Motor neuron (in vitro differentiated cells): ENCODE results near the gene LYG2. TPM values are rescaled to one million over a fixed set of nuclear protein-coding genes. Genes with fewer than 3 reads are reported as not detected.
"Not testable (repeated sequence)": the region's sequence is repeated elsewhere in the genome, so short reads cannot be mapped to it uniquely, and the experiment has no call there.

ENCODE experiments used
- ATAC-seq, 8 experiments: fragments of 200-7000 bp; cut with Tn5 transposase; replicated peaks in 6 of 8; 2 replicates each; pipeline ENCODE4 v1.8.0; 2021; ENCODE audit warnings: mild to moderate bottlenecking in 8 of 8, moderate library complexity in 8 of 8
- H3K27ac ChIP-seq, 2 donors: fragments of 250-450 bp; sonication (Bioruptor Pico); 2 replicates each; pipeline ENCODE4 v1.9.0; 2021; ENCODE audit warnings: antibody characterized with exemption in 2 of 2, mild to moderate bottlenecking in 2 of 2, moderate library complexity in 1 of 2
- H3K4me1 ChIP-seq, 2 donors: fragments of 250-450 bp; sonication (Bioruptor Pico); replicated peaks in 1 of 2; 2 replicates each; pipeline ENCODE4 v1.6.1; 2021; ENCODE audit warnings: antibody characterized with exemption in 2 of 2, mild to moderate bottlenecking in 2 of 2, moderate library complexity in 1 of 2
- H3K4me3 ChIP-seq, 5 donors: fragments of 250-450 bp; sonication (Bioruptor Pico); 2 replicates each; pipeline ENCODE4 v1.9.0; 2021; ENCODE audit warnings: antibody characterized with exemption in 5 of 5, mild to moderate bottlenecking in 5 of 5, moderate library complexity in 4 of 5
- WGBS, 10 experiments: fragments of 450-650 bp; shearing (Covaris generic); methylation state at CpG; one replicate each; pipeline ENCODE4 v1.0.0; 2022; 5-methylcytosine and 5-hydroxymethylcytosine counted together
- in situ Hi-C, 9 experiments: fragments of 400-800 bp; cut with MboI; loops; one replicate each; pipeline ENCODE4 v1.15.0; 2021; ENCODE audit warnings: low sequenced_read_pairs in 9 of 9, low pct_unique_long_range_greater_than_20kb in 2 of 9; ENCODE audit not compliant: unreplicated experiment in 9 of 9
- total RNA-seq, 8 experiments: library from RNA; unstranded; fragments of 300-600 nt; gene quantifications; 2 replicates each; pipeline versions ENCODE4 v1.2.3 to v1.2.4, GENCODE V29; 2022

The LYG2 gene
- total RNA-seq, 8 experiments from 2014 or later: 0.41 to 1.6 TPM; not detected in 6

DNA sequence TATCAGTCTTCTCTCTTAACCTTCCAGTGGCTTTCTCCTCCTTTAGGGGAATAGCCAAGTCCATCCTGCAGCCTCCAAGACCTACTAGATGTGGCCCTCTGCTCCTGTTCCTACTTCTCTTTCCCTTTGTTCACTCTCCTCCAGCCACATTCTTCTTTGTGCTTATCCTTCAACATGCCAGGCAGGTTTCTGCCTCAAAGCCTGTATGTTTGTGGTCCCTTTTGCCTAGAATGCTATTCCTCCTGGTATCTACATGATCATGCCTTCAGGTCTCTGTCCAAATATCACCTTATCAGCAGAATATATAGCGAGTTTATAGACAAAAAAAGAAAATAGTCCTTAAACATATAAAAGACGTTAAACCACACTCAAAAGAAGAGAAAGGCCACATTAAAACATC is 5.5 kb downstream of the LYG2 start:
- H3K4me3 ChIP-seq: no peak overlapping the region
- H3K27ac ChIP-seq: no peak overlapping the region
- 20 to 100% (median 73%) methylated on average over 1 to 2 of the region's 2 CpGs; no CpG with 5 or more reads in 1 of the 10 experiments for WGBS, 10 experiments
- no peak for ATAC-seq
- in situ Hi-C loops: no loop called here
- H3K4me1 ChIP-seq: no peaks in the 10 kb centered on the region

DNA sequence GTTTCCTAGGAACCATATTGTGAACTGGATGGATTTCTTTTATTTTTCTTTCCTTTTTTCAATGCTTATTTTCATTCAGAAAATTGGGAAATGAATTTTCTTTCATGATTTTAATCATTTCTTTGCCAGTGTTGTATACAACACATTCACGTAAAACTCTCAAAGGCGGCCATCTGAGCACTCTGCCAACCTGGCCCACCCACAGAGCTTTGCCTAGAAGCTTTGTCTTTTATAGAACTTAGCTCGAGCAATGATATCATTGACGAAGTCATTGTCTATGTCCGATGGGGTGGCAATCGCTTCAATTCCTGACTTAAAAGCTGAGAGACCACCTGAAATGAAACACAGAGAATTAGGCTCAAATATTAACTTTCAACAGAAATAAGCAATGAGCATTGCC is 13.3 kb downstream of the LYG2 start:
- H3K4me3 ChIP-seq: no peak overlapping the region
- in situ Hi-C loops: no loop called here
- no peaks in the 10 kb centered on the region for H3K4me1 ChIP-seq
- no peak for ATAC-seq
- 25 to 74% (median 63%) methylated on average over 3 to 6 of the region's 6 CpGs; no CpG with 5 or more reads in 1 of the 10 experiments for WGBS, 10 experiments
- H3K27ac ChIP-seq: no peak overlapping the region

DNA sequence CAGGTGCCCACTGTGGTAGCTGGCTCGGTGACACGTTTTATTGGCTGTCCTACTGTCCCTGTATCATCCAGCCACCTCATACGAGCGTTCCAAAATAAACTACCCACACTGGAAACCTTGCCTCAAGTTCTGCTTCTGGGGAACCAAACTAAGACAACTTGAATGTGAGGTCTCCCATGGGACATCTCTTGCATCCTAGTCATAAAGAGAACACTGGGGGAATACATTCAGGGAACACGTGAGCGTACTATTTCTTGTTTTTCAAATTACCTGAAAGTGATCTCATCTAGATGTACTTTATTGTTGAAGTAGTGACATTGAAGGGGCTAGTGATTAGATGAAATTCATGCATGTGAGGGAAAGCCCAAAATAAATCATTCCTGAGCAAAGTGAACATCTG is 15.0 kb downstream of the LYG2 start:
- in situ Hi-C loops: no loop called here
- ATAC-seq: no peak
- Histone ChIP-seq H3K27ac (no peak overlapping the region), H3K4me1 (no peaks in the 10 kb centered on the region), H3K4me3 (no peak overlapping the region)
- WGBS, 10 experiments: 82 to 100% (median 92%) methylated on average over 2 to 5 of the region's 6 CpGs; no CpG with 5 or more reads in 3 of the 10 experiments

- H3K4me1 ChIP-seq: no peaks in the 10 kb centered on the region
- H3K27ac ChIP-seq: no peak overlapping the region
- in situ Hi-C loops: no loop called here
- ATAC-seq: no peak
- no peak overlapping the region for H3K4me3 ChIP-seq
- WGBS, 10 experiments: 78 to 100% (median 94%) methylated on average over 2 to 6 of the region's 6 CpGs; no CpG with 5 or more reads in 1 of the 10 experiments
These were observed 16.9 kb downstream of the LYG2 start for GRCh38 chr2:99238599-99238998.

- H3K27ac ChIP-seq, H3K4me3 ChIP-seq, H3K4me1 ChIP-seq, in situ Hi-C loops: not testable (repeated sequence)
- ATAC-seq: peak in 2 of 8 experiments; percentile 23 to 66
These were observed 22.3 kb downstream of the LYG2 start for GRCh38 chr2:99233177-99233576.

GRCh38 chr2:99217929-99218501 is 37.5 kb downstream of the LYG2 start:
- 57 to 100% (median 96%) methylated on average over 1 to 3 of the region's 4 CpGs; no CpG with 5 or more reads in 2 of the 10 experiments for WGBS, 10 experiments
- Histone ChIP-seq H3K4me3 (no peak overlapping the region), H3K27ac (no peak overlapping the region), H3K4me1 (no peaks in the 10 kb centered on the region)
- ATAC-seq: no peak
- in situ Hi-C loops: no loop called here

- no peak for ATAC-seq
- Histone ChIP-seq H3K4me3 (no peak overlapping the region), H3K27ac (no peak overlapping the region), H3K4me1 (no peaks in the 10 kb centered on the region)
- WGBS, 10 experiments: 59 to 100% (median 90%) methylated on average over 1 to 2 of the region's 2 CpGs; no CpG with 5 or more reads in 3 of the 10 experiments
- in situ Hi-C loops: no loop called here
These were observed 39.4 kb downstream of the LYG2 start for GRCh38 chr2:99216096-99216495.

- Histone ChIP-seq H3K4me1 (no peaks in the 10 kb centered on the region), H3K4me3 (no peak overlapping the region), H3K27ac (no peak overlapping the region)
- no peak for ATAC-seq
- 73 to 100% (median 85%) methylated on average over 1 to 5 of the region's 5 CpGs; no CpG with 5 or more reads in 5 of the 10 experiments for WGBS, 10 experiments
- in situ Hi-C loops: no loop called here
These were observed 50.0 kb downstream of the LYG2 start for GRCh38 chr2:99205491-99205890.

DNA sequence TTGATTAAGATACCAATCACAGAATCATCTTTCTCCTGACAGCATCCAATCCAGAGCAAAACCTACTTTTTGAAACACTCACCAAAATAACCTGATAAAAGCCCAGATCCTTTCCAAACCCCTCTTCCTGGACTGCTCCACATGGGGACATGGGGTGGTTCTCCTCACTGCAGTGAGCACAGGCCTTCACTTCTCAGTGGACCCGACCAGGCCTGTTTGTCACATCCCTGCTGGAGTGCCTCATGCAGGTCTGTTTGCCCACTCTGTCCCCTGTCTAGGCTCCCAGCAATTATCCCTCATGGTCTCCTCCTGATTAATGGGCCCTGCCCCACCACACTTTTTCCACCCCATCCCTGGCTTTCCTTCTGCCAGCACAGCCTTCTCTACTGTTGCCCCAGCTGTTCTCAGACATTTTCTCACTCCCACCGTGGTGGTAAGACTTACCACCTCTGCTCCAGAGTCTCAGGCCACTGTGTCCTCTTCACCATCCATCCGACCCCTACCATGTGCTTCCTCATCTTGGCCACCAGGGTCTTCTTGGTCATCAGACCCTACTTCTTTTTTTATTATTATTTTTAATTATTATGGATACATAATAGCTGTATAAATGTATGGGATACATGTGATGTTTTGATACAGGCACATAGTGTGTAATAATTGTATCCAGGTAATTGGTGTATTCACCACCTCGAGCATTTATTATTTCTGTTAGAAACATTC is 53.3 kb downstream of the LYG2 start:
- H3K4me3 ChIP-seq: no peak overlapping the region
- in situ Hi-C loops: no loop called here
- ATAC-seq: no peak
- no peaks in the 10 kb centered on the region for H3K4me1 ChIP-seq
- WGBS, 10 experiments: 77 to 100% (median 93%) methylated on average over 1 to 4 of the region's 4 CpGs; no CpG with 5 or more reads in 1 of the 10 experiments
- no peak overlapping the region for H3K27ac ChIP-seq

DNA sequence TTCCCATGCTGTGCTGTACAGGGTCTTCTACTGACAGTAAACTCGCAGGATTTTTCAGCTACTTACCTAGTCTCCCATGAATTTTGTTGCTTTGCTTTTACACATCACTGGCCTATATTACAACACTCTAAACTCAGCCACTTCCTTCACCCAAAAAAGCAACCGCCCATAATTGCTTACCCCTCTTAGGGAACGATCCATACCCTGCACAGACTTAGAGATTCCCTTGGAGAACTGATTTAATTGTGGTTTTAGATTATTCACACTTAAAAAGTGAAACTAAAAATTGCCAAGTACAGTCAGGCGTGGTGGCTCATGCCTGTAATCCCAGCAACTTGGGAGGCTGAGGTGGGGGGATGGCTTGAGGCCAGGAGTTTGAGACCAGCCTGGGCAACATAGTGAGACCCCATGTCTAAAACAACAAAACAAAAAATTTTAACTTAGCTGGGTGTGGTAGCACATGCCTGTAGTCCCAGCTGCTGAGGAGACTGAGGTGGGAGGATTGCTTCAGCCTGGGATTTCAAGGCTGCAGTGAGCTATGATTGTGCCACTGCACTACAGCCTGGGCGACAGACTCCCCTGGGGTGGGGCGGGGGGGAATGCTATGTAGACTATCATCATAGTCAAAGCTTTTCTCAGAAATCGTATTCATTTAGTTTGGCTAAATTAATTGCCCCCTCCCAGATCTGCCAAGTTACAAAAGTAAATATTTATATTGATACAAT is 55.2 kb downstream of the LYG2 start:
- in situ Hi-C loops: no loop called here
- no peak overlapping the region for H3K4me3 ChIP-seq
- 85 to 100% (median 94%) methylated on average over 2 to 7 of the region's 7 CpGs; no CpG with 5 or more reads in 3 of the 10 experiments for WGBS, 10 experiments
- no peaks in the 10 kb centered on the region for H3K4me1 ChIP-seq
- no peak for ATAC-seq
- no peak overlapping the region for H3K27ac ChIP-seq

GRCh38 chr2:99198103-99198841 is 57.2 kb downstream of the LYG2 start:
- WGBS, 10 experiments: 80 to 100% (median 89%) methylated on average over 1 to 5 of the region's 6 CpGs; no CpG with 5 or more reads in 2 of the 10 experiments
- in situ Hi-C loops: loop anchor here in 1 of 9 experiments (25.0 kb wide), 1 partner anchor 289 kb away; the partner anchor contains the start of gene REV1
- H3K27ac ChIP-seq: no peak overlapping the region
- no peaks in the 10 kb centered on the region for H3K4me1 ChIP-seq
- ATAC-seq: no peak
- no peak overlapping the region for H3K4me3 ChIP-seq

- H3K27ac ChIP-seq, H3K4me1 ChIP-seq, ATAC-seq, H3K4me3 ChIP-seq: not testable (repeated sequence)
- 80 to 100% (median 96%) methylated on average over 1 to 4 of the region's 4 CpGs; no CpG with 5 or more reads in 2 of the 10 experiments for WGBS, 10 experiments
- in situ Hi-C loops: loop anchor here in 1 of 9 experiments (25.0 kb wide), 1 partner anchor 295 kb away; the partner anchor contains the start of gene REV1
These were observed 63.1 kb downstream of the LYG2 start for GRCh38 chr2:99192364-99192763.
